Left hindlimb (tissue), 1 donor: Measurements from ENCODE around the gene ISYNA1.

Source experiments
- DNase-seq: peaks from one replicate; pipeline ENCODE4 v3.0.0-alpha.2; 2018

The ISYNA1 gene

DNA sequence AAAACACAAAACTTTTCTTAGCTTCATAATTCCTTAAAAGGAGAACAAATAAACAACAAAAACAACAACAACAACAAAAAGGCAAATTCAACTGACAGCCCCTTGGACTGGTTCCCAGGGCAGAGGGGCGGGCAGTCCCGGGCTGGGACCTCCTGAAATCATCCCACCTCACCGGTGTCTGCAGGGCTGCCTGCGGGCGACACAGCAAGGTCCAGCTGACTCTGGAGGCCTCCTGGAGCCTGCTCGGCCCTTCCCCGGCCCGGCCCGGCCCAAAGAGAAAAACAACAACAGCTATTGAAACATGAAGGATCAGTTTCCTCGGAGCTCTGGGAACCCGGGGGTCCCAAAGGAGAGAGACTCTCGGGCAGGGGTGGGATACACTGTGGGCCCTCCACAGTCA is 5.0 kb upstream of the ISYNA1 start:
- DNase-seq: no peak

DNA sequence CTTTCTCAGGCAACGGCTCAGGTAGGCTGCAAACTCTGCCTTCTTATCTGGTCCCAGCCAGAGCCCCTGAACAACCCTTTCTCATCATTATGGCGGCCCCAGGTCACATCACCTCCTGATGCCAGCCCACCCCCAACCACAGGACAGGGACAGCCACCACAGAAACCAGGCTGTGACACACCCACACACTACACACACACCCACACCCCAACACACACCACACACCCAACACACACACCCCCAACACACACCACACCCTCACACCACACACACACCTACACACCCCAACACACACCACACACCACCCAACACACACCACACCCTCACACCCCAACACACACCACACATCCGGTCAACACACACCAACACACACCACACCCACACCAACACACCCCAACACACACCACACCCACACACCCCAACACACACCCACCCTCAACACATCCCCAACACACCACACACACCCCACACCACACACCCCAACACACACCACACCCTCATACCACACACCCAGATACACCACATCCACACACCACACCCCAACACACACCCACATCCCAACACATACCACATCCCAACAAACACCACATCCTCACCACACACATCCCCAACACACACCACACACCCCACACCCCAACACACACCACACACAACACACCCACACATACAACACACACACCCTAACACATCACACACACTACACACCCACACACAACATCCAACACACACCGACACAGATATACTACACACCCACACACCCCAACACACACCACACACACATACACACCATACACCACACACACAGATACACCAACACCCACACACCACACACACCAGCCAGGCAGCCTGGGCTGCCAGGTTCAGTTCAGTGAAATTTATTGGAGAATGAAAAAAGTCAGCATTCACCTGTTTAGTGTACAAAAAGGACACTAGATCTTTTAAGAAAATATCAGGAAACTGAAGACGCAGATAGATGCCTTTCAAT is 4.2 kb upstream of the ISYNA1 start:
- no peak for DNase-seq

DNA sequence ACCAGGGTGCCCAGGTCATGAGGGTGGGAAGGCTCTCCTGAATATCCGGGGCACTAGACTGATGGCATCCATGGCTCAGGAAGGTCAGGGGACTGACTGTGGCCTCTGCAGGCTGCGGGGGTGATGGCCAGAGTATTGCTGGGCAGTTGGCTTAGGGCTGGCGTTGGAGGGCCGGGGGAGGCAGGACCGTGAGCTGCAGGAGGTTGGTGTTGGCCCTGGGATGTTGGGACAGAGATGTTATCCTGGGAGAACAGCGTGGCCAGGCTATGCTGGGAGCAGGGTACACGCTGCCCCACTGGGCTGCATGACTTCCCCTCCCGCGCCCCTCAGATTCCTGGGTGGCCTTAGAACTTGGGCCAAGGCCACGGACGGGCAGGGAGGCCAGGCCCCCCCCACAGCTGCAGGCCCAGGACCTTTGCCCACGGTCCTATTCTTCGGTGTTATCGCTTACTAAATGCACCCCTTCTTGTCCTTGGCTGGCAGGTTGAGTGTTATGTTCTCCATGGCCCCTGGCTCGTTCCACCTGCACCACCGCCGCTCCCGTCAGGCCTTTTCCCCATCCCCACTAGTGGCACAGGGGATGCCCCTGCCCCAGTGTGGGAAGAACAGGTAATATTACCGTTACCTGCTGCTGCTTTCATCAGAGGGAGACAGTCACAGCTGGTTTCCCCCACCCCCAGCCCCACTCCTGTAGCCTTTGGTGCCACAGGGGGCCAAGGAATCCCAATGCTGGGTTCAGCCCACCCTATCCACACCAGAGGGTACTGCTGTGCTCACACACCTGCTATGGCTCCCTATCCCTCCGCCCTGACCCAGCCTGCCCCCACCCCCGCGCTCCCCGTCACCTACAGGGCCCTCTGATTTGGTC is 3.2 kb upstream of the ISYNA1 start:
- no peak for DNase-seq

DNA sequence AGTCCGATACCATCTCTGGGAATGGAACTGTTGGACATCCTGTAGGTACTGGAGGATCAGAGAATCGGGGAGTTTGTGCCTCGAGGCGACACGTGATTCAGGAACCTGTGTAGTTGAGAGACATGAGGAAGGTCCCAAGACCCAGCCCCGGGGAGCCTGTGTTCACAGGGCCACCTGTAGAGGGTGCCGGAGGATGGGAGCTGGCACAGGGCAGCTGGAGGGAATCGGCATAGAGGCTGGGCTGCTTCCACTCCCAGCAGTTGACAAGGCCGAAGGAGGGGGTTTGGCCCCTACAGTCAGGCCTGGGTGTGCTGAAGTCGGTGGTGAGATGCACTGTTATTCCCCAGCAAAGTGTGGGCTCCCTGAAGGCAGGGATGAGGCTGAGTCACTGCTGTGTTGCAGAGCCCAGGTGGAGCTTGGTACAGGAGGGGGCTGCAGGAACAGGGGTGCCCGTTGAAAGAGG is 2.5 kb upstream of the ISYNA1 start:
- no peak for DNase-seq

DNA sequence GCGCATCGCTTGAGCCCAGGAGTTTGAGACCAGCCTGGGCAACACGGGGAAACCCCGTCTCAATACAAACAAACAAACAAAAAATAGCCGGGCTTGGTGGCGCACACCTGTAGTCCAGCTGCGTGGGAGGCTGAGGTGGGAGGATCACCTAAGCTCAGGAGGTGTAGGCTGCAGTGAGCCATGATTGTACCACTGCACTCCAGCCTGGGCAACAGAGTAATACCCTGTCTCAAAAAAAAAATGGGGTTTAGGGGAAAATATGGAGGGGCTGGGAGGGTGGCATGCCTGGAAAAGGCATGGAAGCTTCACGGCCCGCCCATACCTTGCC is 1.9 kb upstream of the ISYNA1 start:
- no peak for DNase-seq

DNA sequence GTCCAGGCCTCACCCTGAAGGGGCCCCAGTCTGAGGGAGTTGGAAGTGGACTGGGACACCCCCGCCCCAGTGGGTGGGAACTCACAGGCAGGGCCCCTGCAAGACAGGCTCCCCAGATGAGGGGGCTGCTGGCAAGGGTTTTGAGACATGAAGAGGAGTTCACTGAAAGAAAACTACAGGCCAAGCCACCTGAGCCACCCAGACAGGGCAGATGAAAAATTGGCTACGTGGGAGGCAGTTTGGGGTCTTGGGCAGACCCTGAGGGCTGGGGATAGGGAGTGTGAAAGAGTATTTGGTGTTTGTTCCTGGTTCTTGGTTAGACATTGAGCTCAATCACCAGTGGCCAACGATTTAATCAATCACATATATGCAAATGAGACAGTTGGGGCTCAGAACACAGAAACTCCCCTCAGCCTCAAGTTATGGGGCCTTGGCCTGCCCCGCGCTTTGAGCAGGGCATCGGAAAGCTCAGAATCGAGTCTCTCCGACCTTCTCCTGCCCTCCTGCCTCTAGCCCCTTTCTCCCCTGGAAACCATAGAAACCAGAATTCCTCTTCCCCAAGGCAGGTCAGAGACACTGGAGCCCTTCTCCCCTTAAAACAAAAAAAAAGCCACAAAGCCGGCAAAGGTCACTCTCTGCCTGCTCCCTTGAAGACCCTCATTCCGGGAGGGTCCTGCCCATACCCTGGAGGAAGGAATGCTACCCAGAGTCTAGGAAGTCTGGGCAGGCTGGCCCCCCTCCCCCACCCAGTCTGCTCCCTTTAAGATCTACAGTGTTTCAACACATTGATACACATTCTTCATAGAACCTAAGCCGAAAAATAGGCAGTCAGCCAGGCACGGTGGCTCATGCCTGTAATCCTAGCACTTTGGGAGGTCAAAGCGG is 1.3 kb upstream of the ISYNA1 start:
- no peak for DNase-seq

DNA sequence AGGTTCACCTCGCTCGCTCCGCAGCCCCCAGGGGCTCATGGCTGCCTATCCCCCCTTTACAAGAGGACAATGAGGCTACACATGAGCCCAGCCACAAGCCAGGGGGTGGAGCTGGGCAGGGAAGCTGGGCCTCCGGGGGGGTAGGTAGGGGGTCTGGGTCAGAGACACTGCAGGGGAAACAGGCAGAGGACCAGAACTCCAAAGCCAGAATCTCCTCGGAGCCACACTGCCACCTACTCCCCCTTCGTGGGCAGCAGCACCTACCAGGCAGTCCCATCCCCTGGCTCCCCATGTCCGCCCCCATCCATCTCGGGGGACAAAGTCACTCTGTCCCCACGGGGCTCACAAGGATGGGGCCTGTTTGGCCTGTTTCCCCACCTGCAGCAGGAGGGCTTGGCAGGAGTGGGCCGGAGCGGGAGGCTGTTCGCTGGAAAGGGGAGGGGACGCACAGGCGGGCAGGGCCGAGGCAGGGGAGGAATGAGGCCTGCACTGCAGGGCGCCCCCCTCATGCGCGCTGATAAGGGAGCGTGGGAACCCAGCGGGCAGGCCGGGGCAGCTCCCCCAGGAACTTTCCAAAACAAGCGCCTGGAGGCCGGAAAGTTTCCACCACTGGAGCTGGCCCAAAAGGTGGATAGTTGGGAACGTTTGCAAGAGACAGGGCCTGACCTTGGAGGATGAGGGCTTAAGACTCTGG is 545 bp upstream of the ISYNA1 start:
- no peak for DNase-seq

DNA sequence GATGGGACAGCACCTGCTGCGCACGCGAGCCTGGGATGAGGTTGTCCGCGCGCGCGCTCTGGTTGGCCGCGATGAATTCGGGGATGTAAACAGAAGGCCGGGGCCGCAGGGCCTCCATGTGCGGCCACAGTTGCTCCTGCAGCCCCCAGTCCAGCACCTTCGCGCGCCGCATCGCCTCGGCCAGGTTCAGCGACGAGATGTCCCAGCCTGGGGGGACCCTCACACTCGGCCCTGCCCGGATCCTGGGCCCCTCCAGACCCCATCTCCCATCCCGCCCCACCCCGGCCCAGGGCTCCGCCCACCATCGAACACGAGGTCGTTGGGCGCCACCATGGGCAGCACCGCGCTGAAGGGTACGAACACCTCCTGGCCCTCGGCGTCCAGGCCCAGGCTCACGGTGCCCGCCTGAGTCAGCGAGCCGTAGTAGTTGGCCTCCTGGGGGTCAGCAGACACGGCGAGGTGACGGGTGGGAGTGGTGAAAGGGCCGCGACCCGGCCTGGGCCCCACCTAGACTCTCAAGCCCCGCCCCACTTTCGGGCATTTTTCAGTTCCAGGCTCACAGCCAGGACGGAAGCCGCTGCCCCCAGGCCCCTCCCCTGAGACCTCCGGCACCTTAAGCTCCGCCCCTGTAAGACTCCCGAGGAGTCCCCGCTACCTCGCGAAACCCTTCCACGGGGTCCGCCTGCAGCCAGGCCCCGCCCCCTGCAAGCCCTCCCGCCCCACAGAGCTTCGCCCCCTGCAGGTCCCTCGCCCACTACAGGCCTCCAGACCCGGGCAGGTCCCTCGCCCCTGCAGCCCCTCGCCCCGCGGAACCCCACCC is 1.1 kb downstream of the ISYNA1 start:
- peak; percentile 89 for DNase-seq

DNA sequence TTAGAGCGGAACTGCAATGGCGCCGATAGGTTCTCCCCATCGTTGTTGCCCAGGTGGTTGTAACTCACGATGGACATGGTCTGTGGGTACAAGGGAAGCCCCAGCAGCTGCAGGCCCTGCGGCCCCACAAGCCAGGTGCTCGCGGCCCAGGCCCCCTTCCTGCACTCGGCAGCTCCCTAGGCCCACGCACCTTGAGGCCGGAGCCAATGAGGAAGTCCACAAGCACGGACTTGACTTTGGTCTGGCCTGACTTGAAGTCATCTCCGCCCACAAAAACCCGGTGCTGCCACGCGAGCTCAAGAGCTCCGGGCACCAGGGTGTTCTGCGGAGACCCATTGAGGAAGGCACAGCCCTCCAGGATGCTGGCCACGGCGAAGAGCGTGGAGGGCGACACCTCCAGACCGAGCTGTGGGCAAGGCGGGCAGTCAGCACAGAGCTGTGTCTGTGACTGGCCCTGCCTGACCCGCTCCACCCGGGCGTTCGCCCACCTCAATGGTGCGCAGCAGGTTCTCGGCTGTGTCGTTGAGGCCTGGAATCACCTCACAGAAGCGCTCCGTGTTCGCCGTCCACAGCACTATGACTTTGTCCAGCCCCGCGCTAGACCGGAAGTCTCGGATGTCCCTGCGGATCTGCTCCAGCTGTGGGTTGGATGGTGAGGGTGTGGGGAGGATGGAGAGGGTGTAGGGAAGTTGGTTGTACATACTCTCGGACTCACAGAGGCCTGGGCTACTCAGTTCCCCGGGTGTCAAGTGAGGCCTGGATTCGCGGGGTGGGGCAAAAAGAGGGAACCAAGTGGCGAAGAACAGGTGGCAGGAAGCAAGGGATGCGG is 1.9 kb downstream of the ISYNA1 start:
- DNase-seq: no peak

DNA sequence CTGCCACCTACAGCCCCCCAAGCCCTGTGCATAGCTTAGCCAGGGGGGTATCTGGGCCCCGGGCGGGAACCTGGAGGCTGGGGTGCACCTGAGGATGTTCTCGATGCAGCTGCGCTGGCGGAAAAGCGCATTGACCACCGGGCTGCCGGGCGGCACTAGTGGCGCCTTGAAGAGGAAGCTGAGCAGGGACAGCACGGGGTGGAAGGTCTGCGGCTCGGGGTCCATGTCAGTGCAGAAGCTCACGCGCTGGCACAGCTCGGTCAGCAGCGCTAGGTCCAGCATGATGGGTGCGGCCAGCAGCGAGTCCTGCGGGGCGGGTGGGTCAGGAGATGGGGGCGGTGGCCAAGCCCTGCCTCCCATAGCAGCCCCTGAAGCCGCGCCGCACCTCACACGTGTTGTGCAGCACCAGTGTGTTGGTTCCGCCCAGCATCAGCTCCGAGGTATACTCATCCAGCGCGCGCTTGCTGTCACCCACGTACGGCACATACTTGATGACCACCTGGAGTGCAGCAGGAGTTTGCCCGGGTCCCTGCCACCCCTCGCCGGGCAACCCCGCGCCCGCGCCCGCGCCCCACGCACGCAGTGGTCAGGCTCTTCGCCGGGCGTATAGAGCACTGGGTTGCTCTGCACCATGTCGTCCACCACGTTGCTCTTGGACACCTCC is 2.6 kb downstream of the ISYNA1 start:
- no peak for DNase-seq

DNA sequence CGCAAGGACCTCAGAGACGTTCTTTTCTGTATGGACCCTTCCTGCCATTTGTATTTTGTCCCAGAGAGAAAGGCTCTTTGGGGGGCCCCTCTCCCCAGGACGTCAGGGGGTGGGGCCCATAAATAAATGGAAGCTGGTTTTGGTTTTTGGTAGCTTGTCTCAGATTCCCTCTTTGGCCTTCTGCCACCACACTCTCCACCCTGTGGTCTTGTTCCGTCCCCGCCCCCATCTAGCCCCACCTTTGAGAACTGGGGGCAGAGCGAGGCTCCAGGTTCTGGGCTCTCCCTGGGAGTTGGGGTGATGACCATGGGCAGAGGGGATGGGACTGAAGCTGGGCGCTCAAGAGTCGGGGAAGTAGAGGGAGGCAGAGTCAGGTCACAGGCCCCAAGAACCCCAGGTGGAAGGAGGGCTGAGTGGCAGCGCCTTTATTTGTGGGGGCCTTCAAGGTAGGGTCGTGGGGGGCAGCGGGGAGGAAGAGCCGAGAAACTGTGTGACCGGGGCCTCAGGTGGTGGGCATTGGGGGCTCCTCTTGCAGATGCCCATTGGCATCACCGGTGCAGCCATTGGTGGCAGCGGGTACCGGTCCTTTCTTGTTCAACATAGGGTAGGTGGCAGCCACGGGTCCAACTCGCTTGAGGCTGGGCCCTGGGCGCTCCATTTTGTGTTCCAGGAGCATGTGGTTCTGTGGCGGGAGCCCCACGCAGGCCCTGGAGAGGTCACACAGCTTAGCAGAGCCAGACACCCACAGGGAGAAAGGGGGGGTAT is 3.3 kb downstream of the ISYNA1 start:
- DNase-seq: no peak

DNA sequence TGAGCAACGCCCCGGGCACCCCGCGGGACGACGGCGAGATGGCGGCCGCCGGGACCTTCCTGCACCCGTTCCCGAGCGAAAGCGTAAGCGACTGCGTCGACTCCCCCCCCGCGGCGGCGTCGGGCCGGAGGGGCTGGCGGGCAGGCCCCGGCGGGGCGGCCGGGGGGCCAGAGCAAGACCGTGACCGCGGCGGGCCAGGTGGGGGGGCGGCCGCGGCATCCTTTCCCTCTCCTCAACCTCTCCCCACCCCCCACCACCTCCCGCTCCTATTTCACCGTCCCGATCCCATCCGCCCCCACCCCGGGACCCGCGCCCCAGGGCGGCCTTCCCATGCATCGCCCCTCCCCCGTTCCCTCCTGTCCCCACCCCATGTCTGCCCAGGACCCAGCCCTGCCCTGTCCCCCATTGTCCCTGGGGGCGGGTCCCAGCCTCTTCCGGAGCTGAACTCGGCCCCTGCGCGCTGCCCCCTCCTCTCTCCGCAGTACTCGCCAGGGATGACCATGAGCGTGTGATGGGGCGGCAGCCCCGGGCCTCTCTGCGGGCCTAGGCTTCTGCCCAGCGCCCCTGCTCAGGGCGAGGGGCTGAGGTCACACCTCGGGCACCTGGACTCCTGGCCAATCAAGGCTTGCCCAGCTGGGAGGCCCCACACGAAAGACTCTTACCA is 4.1 kb downstream of the ISYNA1 start:
- no peak for DNase-seq

DNA sequence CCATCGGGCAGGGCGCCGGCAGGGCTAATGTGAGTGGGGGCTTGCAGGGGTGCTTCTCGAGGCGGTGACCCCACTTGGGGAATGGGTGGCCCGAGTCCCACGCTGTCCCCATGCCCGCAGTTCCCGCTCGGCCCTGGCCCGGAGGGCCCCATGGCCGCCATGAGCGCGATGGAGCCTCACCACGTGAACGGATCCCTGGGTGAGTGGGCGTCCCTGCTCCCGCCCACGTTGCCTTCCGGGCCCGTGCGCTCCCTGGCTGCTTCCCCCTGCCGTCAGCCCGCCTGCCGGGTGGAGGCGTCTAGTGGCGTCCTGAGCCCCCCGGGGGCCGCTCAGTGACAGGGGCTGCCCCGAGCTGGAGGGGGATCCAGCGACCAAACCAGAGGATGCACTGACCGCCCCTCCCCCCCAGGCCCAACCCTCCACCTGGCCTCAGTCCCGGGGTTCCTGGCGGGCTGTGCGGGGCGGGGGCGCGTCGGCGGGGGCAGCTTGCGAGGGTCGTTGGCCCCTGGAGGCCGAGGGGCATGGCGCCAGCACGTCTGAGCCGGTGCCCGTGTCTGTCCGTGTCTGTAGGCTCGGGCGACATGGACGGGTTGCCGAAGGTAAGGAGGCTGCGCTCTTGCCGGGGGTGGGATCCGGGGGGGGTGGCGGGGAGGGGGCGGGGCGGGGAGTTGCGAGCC is 4.8 kb downstream of the ISYNA1 start:
- DNase-seq: no peak

DNA sequence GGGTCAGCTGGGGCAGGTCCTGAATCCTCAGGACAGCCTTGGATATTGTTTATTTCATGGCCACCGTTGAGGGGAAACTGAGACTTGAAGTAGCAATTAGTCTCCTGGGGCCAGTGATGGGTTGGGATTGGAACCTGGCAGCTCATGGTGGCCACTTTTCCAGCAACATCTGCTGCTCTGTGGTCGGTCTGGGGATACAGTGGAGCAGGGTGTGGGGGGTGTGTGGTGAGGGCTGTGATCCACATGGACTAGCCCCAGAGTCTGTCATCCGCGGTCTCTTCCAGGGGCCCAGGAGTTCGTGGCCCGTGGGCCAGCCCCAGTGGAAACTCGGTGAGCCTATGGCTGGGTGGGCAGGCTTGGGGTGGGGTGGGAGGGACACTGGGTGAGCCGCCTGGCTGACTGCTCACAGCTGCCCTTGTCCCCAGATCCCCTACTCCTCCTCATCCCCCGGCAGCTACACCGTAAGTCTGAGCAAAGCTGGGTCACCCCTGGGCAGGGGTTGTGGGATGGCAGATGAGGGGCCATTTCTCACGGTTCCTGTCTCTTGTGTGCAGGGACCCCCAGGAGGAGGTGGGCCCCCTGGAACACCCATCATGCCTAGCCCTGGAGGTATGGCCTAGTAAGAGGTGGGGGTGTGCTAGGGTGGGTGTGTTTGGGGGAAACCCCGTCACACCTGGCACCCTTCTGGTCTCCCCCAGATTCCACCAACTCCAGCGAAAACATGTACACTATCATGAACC is 5.5 kb downstream of the ISYNA1 start:
- no peak for DNase-seq

DNA sequence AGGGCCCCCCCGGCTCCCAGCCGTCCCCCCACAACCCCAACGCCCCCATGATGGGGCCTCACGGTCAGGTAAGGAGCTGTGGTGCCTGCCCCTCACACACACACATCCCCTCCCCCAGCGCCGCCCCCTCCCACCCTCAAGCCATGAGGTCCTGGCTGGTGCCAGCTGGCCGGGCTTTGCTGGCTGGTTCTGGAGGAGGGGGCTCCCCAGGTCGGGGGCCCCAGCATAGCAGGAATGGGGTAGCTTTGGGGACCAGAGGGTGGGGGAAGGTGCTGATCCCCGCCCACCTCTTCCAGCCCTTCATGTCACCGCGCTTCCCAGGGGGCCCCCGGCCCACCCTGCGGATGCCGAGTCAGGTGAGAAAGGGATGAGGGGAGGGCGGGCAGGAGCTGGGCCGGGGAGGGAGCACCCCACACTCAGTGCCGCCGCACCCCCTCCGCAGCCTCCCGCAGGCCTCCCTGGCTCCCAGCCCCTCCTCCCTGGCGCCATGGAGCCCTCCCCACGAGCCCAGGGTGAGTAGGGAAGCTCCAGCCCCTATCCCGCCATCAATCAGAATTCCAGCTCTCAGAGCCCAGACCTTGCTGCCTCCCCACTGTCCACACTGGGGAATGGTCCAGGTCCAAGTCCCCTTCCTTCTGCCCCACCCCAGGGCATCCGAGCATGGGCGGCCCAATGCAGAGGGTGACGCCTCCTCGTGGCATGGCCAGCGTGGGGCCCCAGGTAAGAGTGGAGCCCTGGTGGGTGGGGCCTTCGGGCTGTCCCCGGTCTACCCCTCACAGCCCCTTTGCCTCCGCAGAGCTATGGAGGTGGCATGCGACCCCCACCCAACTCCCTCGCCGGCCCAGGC is 6.4 kb downstream of the ISYNA1 start:
- DNase-seq: peak; percentile 51
